Small intestine (tissue), 7 donors: ENCODE results near the gene GLIS1. TPM values are rescaled to one million over a fixed set of nuclear protein-coding genes. Genes with fewer than 3 reads are reported as not detected.
A peak's percentile ranks its signal among the peaks of the same experiment; 100 is the strongest.

ENCODE experiments used
- DNase-seq, 2 donors: peaks; one replicate each; pipeline versions ENCODE4 v3.0.0 to v3.0.0-alpha.2; 2013
- FAIRE-seq: peaks from 2 replicates; lab custom pipeline; 2012; peaks lifted over from hg19 to GRCh38; lab: Jason Lieb, UNC
- H3K27ac ChIP-seq, 3 donors: one replicate each; pipeline ENCODE4 v1.5.1; 2013; ENCODE audit warnings: low read length in 2 of 3, mild to moderate bottlenecking in 2 of 3, control low read depth in 1 of 3, inconsistent platforms in 1 of 3, low read depth in 1 of 3, moderate library complexity in 1 of 3
- H3K27me3 ChIP-seq, 3 donors: one replicate each; pipeline ENCODE4 v1.6.1; 2013; ENCODE audit warnings: low read length in 3 of 3, inconsistent platforms in 1 of 3; ENCODE audit not compliant: control insufficient read depth in 3 of 3, insufficient read depth in 3 of 3
- H3K36me3 ChIP-seq, 3 donors: one replicate each; pipeline ENCODE4 v1.6.1; 2013; ENCODE audit warnings: low read length in 3 of 3, inconsistent platforms in 1 of 3, low read depth in 1 of 3, mild to moderate bottlenecking in 1 of 3, moderate library complexity in 1 of 3; ENCODE audit not compliant: control insufficient read depth in 3 of 3, insufficient read depth in 2 of 3
- H3K4me1 ChIP-seq, 3 donors: one replicate each; pipeline ENCODE4 v1.6.1; 2013; ENCODE audit warnings: low read length in 2 of 3, inconsistent platforms in 1 of 3, low read depth in 1 of 3, mild to moderate bottlenecking in 1 of 3, moderate library complexity in 1 of 3; ENCODE audit not compliant: control insufficient read depth in 3 of 3, insufficient read depth in 2 of 3
- H3K4me3 ChIP-seq, 3 donors: one replicate each; pipeline ENCODE4 v1.5.1; 2013; ENCODE audit warnings: low read length in 3 of 3, control low read depth in 1 of 3, inconsistent platforms in 1 of 3, low read depth in 1 of 3, mild to moderate bottlenecking in 1 of 3, moderate library complexity in 1 of 3
- H3K9me3 ChIP-seq, 2 donors: one replicate each; pipeline ENCODE4 v1.6.1; 2013; ENCODE audit warnings: low read depth in 1 of 2, low read length in 1 of 2; ENCODE audit not compliant: control insufficient read depth in 2 of 2, insufficient read depth in 1 of 2
- WGBS, 3 donors: extraction: QIAGEN DNeasy Blood & Tissue Kit; methylation state at CpG; one replicate each; pipeline ENCODE4 v1.1.7; 2013; 5-methylcytosine and 5-hydroxymethylcytosine counted together
- polyA plus RNA-seq, 4 donors: library from polyadenylated mRNA; stranded (reverse) in 3 of 4; unstranded in 1 of 4; fragments of 200-250 nt in 3 of 4; fragments of 120-200 nt in 1 of 4; gene quantifications; one replicate each; pipeline versions ENCODE4 v1.2.1 to v1.2.3, GENCODE V29; 2013
- donor health status: healthy with polysubstance abuse.
- donor health status: control.
- donor health status: control.
- donor health status: Bipolar disorder and iron deficiency.
- donor health status: healthy.

The GLIS1 gene
- polyA plus RNA-seq, 4 donors, result 0.19 to 0.50 TPM; not detected in 2

- FAIRE-seq, result no peak
- WGBS, 3 donors, result 69 to 79% (median 71%) methylated on average over 10 of the region's 10 CpGs
These were observed 4.2 kb downstream of the GLIS1 start for GRCh38 chr1:53734650-53735211.

GRCh38 chr1:53733975-53734649 is 4.9 kb downstream of the GLIS1 start:
- Histone ChIP-seq H3K27ac (peak overlapping the region in 1 of 3 donors; percentile 60), H3K4me1 (peaks cover 0 to 8% (median 7%) of the 10 kb centered on the region in 3 donors), H3K36me3 (no peaks in the 10 kb centered on the region), H3K27me3 (peaks cover 6 to 59% (median 8%) of the 10 kb centered on the region in 3 donors), H3K9me3 (no peaks in the 10 kb centered on the region), H3K4me3 (no peak overlapping the region)
- whole genome bisulfite sequencing, 3 donors, result 83 to 88% (median 88%) methylated on average over 10 of the region's 10 CpGs
- DNase-seq, result no peak
- FAIRE-seq, result no peak

More at GRCh38 chr1:53734650-53735211, 4.2 kb downstream of the GLIS1 start:
- Histone ChIP-seq H3K27ac (peak overlapping the region in 1 of 3 donors; percentile 61), H3K9me3 (no peaks in the 10 kb centered on the region), H3K4me1 (peaks cover 0 to 11% (median 8%) of the 10 kb centered on the region in 3 donors), H3K4me3 (no peak overlapping the region), H3K27me3 (peaks cover 6 to 63% (median 8%) of the 10 kb centered on the region in 3 donors), H3K36me3 (no peaks in the 10 kb centered on the region)
- DNase-seq, result peak in 1 of 2 donors; percentile 11

DNA sequence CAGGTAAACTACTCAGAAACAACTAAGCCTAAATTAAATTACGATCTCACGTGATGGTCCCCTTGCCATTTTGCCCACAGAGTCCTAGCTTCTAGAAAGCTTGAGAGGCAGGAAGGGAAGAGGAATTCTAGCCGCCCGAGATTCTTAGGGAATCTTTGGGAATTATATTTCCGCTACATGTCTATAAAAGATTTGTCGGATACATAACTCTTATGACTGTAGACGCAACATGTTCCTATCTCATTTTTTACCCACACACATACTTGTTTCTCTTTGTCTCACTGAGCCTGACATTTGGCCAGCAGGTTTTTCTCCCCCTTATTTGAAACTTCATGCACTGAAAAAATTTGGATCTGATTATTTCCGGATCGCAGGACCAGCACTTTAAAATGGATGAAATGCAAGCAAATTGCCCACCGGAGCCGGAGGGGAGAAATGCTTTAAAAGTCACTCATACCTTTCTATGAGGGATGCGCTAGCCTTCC is 5.5 kb downstream of the GLIS1 start:
- FAIRE-seq, result no peak
- H3K27ac ChIP-seq, result no peak overlapping the region

GRCh38 chr1:53732912-53733317 is 6.0 kb downstream of the GLIS1 start:
- H3K36me3 ChIP-seq, result no peaks in the 10 kb centered on the region
- H3K9me3 ChIP-seq, result no peaks in the 10 kb centered on the region
- 53 to 65% (median 58%) methylated on average over 6 of the region's 6 CpGs for WGBS, 3 donors
- peaks cover 3 to 50% (median 4%) of the 10 kb centered on the region in 3 donors for H3K27me3 ChIP-seq
- no peak for FAIRE-seq
- no peak overlapping the region for H3K27ac ChIP-seq
- H3K4me3 ChIP-seq, result no peak overlapping the region
- peaks cover 0 to 4% (median under 1%) of the 10 kb centered on the region in 3 donors for H3K4me1 ChIP-seq
- DNase-seq, result no peak

More for the DNA sequence above, 5.5 kb downstream of the GLIS1 start:
- H3K4me3 ChIP-seq, result no peak overlapping the region
- H3K36me3 ChIP-seq, result no peaks in the 10 kb centered on the region
- H3K4me1 ChIP-seq, result peaks cover 0 to 6% (median 5%) of the 10 kb centered on the region in 3 donors
- no peak for DNase-seq
- no peaks in the 10 kb centered on the region for H3K9me3 ChIP-seq
- WGBS, 3 donors, result 92 to 95% (median 92%) methylated on average over 12 of the region's 12 CpGs
- H3K27me3 ChIP-seq, result peaks cover 6 to 55% (median 8%) of the 10 kb centered on the region in 3 donors

DNA sequence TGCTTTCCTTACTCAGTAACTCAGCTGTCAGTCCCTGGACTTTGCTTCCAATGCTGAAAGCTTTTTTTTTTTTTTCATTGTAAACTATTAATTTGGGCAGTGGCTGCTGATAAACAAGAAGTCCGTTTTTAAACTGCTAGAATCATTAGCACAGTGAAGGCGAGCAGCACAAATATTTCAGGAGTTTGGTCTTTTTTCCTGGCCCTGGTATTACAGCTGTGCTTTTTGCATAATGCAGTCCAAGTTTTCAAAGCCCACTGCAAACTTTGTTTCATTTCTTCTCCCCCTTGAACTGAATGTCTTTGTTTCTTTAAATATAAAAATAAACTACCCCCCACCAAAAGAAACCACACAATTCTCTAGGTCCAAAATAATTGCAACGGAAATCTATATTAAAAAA is 6.6 kb downstream of the GLIS1 start:
- no peak for FAIRE-seq
- Histone ChIP-seq H3K4me3 (no peak overlapping the region), H3K36me3 (no peaks in the 10 kb centered on the region), H3K27ac (no peak overlapping the region), H3K4me1 (no peaks in the 10 kb centered on the region), H3K9me3 (no peaks in the 10 kb centered on the region), H3K27me3 (peaks cover 0 to 46% (median 3%) of the 10 kb centered on the region in 3 donors)
- 16 to 27% (median 20%) methylated on average over 3 of the region's 3 CpGs for WGBS, 3 donors
- DNase-seq, result no peak

GRCh38 chr1:53731779-53732305 is 7.1 kb downstream of the GLIS1 start:
- H3K9me3 ChIP-seq, result no peaks in the 10 kb centered on the region
- H3K4me1 ChIP-seq, result no peaks in the 10 kb centered on the region
- peaks cover 0 to 41% (median 3%) of the 10 kb centered on the region in 3 donors for H3K27me3 ChIP-seq
- 29 to 54% (median 50%) methylated on average over 8 of the region's 8 CpGs for WGBS, 3 donors
- peak in 1 of 2 donors; percentile 6 for DNase-seq
- H3K27ac ChIP-seq, result peak overlapping the region in 1 of 3 donors; percentile 37
- no peak for FAIRE-seq
- no peak overlapping the region for H3K4me3 ChIP-seq
- no peaks in the 10 kb centered on the region for H3K36me3 ChIP-seq

- no peaks in the 10 kb centered on the region for H3K36me3 ChIP-seq
- no peak for DNase-seq
- no peak overlapping the region for H3K27ac ChIP-seq
- WGBS, 3 donors, result 89 to 91% (median 90%) methylated on average over 7 to 10 of the region's 10 CpGs
- no peak overlapping the region for H3K4me3 ChIP-seq
- no peaks in the 10 kb centered on the region for H3K9me3 ChIP-seq
- H3K27me3 ChIP-seq, result peaks cover 0 to 34% (median 3%) of the 10 kb centered on the region in 3 donors
- FAIRE-seq, result no peak
- no peaks in the 10 kb centered on the region for H3K4me1 ChIP-seq
These were observed 7.8 kb downstream of the GLIS1 start for GRCh38 chr1:53731043-53731600.

DNA sequence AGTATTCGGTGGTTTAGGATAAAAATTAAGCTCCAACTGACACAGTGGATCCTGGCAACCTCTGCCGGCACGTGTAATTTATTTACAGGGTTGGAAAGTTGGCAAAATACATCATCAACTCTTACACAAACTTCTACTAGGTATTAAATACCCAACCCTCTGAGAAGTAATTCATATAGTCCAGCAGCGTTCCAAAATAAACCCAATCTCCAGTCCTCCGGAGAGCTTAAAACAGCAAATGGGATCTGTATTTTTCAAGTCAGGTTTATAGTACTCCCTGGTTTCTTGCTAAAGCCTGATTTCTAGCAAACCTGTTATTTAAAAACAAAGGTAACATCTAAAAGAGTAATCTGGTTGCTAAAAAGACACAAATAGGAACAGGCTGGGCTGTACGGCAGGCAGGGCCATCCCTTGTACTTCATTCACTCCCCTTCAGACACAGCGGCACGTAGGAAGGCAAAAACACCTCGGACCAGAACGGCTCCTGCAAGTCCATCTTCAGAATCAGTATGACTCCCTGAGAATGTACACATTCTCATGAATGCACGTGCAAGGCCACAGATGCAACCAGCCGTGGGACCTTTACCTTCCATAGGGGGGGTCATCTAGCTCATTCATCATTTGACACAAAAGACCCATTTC is 8.6 kb downstream of the GLIS1 start:
- DNase-seq (no peak), FAIRE-seq (no peak)
- Histone ChIP-seq H3K36me3 (no peaks in the 10 kb centered on the region), H3K4me3 (no peak overlapping the region), H3K27me3 (peaks cover 0 to 27% (median 0%) of the 10 kb centered on the region in 3 donors), H3K27ac (no peak overlapping the region), H3K4me1 (no peaks in the 10 kb centered on the region), H3K9me3 (no peaks in the 10 kb centered on the region)
- WGBS, 3 donors, result 89 to 91% (median 90%) methylated on average over 12 of the region's 12 CpGs
